Activated naive CD4-positive, alpha-beta T cell treated with anti-CD3 and anti-CD28 coated beads, Interleukin-2, amount 50 U/mL, for 24 hours (primary cell): ENCODE measurements around the gene IGSF21.

ENCODE experiments used
- H3K27ac Mint-ChIP-seq: one replicate; pipeline ENCODE4 v1.8.0; 2021; ENCODE audit warnings: mild to moderate bottlenecking, mixed read lengths
- H3K27me3 Mint-ChIP-seq: one replicate; pipeline ENCODE4 v1.8.0; 2021; ENCODE audit warnings: mixed read lengths
- H3K36me3 Mint-ChIP-seq: one replicate; pipeline ENCODE4 v1.8.0; 2021; ENCODE audit warnings: mixed read lengths
- H3K4me1 Mint-ChIP-seq: one replicate; pipeline ENCODE4 v1.8.0; 2021; ENCODE audit warnings: mixed read lengths
- H3K4me3 Mint-ChIP-seq: one replicate; pipeline ENCODE4 v1.8.0; 2021; ENCODE audit warnings: mild to moderate bottlenecking, mixed read lengths
- H3K9me3 Mint-ChIP-seq: one replicate; pipeline ENCODE4 v1.8.0; 2021; ENCODE audit warnings: mixed read lengths

Gene IGSF21

DNA sequence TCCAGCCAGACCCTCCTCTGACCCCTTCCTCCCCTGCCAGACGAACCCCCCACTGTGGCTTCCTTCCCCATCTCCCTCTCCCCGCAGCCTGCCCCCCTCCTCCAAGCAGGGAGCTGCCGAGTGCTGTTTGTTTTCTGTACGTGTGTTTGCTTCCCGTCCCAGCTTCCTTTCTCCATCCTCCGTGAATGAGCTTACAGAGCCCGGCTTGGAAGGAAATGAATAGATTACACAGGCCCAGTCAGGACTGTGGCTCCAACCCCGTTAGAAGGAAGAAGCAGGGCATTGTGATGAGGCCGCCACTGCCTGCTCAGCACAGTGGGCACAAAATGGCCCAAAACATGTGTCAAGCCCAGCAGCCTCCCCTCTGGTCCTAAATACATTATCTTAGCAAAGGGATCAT lies 123.2 kb downstream of the IGSF21 start:
- H3K9me3 Mint-ChIP-seq: peaks cover 8% of the 10 kb centered on the region
- H3K36me3 Mint-ChIP-seq: peaks cover 2% of the 10 kb centered on the region
- H3K4me1 Mint-ChIP-seq: no peaks in the 10 kb centered on the region
- H3K4me3 Mint-ChIP-seq: no peak overlapping the region
- H3K27ac Mint-ChIP-seq: no peak overlapping the region
- H3K27me3 Mint-ChIP-seq: peaks cover 10% of the 10 kb centered on the region

- H3K4me3 Mint-ChIP-seq: no peak overlapping the region
- H3K4me1 Mint-ChIP-seq: no peaks in the 10 kb centered on the region
- H3K27me3 Mint-ChIP-seq: peaks cover 9% of the 10 kb centered on the region
These were observed 124.5 kb downstream of the IGSF21 start for GRCh38 chr1:18232052-18232451.

GRCh38 chr1:18233176-18233864 lies 125.7 kb downstream of the IGSF21 start:
- peaks cover 8% of the 10 kb centered on the region for H3K9me3 Mint-ChIP-seq
- peaks cover 2% of the 10 kb centered on the region for H3K36me3 Mint-ChIP-seq
- no peak overlapping the region for H3K4me3 Mint-ChIP-seq
- peaks cover 15% of the 10 kb centered on the region for H3K27me3 Mint-ChIP-seq
- no peaks in the 10 kb centered on the region for H3K4me1 Mint-ChIP-seq
- H3K27ac Mint-ChIP-seq: no peak overlapping the region

More at GRCh38 chr1:18232052-18232451, 124.5 kb downstream of the IGSF21 start:
- H3K9me3 Mint-ChIP-seq: peaks cover 8% of the 10 kb centered on the region
- peaks cover 2% of the 10 kb centered on the region for H3K36me3 Mint-ChIP-seq
- no peak overlapping the region for H3K27ac Mint-ChIP-seq

- Mint-ChIP-seq H3K9me3 (peaks cover 8% of the 10 kb centered on the region), H3K4me3 (no peak overlapping the region), H3K4me1 (no peaks in the 10 kb centered on the region), H3K27ac (no peak overlapping the region), H3K36me3 (peaks cover 2% of the 10 kb centered on the region), H3K27me3 (peaks cover 12% of the 10 kb centered on the region)
These were observed 127.2 kb downstream of the IGSF21 start for GRCh38 chr1:18234790-18235242.

- peaks cover 9% of the 10 kb centered on the region for H3K27me3 Mint-ChIP-seq
- no peaks in the 10 kb centered on the region for H3K36me3 Mint-ChIP-seq
- peaks cover 8% of the 10 kb centered on the region for H3K9me3 Mint-ChIP-seq
- no peak overlapping the region for H3K4me3 Mint-ChIP-seq
- H3K27ac Mint-ChIP-seq: no peak overlapping the region
- no peaks in the 10 kb centered on the region for H3K4me1 Mint-ChIP-seq
These were observed 129.8 kb downstream of the IGSF21 start for GRCh38 chr1:18237371-18237770.

- no peak overlapping the region for H3K4me3 Mint-ChIP-seq
- H3K9me3 Mint-ChIP-seq: peaks cover 8% of the 10 kb centered on the region
- no peaks in the 10 kb centered on the region for H3K4me1 Mint-ChIP-seq
- no peaks in the 10 kb centered on the region for H3K36me3 Mint-ChIP-seq
- no peak overlapping the region for H3K27ac Mint-ChIP-seq
- peaks cover 9% of the 10 kb centered on the region for H3K27me3 Mint-ChIP-seq
These were observed 130.6 kb downstream of the IGSF21 start for GRCh38 chr1:18238190-18238589.

- Mint-ChIP-seq H3K27me3 (peaks cover 12% of the 10 kb centered on the region), H3K9me3 (peaks cover 8% of the 10 kb centered on the region), H3K36me3 (no peaks in the 10 kb centered on the region), H3K4me1 (no peaks in the 10 kb centered on the region), H3K4me3 (no peak overlapping the region), H3K27ac (no peak overlapping the region)
These were observed 132.1 kb downstream of the IGSF21 start for GRCh38 chr1:18239671-18240070.

DNA sequence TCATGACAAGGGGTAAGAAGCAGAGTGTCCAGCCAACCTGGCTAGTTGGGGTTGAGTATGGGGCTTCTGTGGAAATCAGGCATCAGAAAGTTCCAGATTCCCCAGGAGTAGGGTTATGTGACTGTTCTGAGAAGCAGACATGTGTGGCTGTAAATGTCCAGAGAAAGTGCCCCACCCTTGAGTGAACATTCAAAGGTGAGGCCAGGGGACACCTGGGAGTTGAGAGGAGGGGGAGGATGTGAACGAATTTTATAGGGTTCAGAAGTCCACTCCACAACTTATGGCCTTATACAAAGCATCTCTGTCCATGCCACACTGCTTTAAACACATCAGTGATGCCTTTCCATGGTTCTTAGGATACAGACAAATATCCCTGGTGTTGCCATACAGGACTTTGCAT lies 133.3 kb downstream of the IGSF21 start:
- Mint-ChIP-seq H3K36me3 (no peaks in the 10 kb centered on the region), H3K27me3 (peaks cover 12% of the 10 kb centered on the region), H3K27ac (no peak overlapping the region), H3K9me3 (no peaks in the 10 kb centered on the region), H3K4me1 (no peaks in the 10 kb centered on the region), H3K4me3 (no peak overlapping the region)

DNA sequence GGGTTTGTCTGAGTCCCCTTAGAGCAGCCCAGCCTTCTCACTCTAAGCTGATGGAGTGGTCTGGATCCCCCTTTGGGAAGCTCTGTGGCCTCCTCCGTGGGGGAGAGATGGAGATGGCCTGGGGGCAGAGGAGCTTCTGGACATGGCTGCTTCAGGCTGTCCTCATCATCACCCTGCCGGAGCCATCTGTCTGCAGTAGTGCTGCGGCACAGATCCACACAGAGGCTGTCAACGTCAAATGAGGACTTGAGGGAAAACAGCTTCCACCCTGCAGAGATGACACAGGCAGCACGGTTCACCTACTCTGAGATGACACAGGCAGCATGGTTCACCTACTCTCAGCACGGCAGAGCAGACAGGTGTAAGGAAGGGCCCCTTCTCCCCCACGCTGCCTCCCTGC lies 134.3 kb downstream of the IGSF21 start:
- Mint-ChIP-seq H3K36me3 (no peaks in the 10 kb centered on the region), H3K27me3 (peaks cover 12% of the 10 kb centered on the region), H3K27ac (no peak overlapping the region), H3K4me3 (no peak overlapping the region), H3K4me1 (no peaks in the 10 kb centered on the region), H3K9me3 (no peaks in the 10 kb centered on the region)

DNA sequence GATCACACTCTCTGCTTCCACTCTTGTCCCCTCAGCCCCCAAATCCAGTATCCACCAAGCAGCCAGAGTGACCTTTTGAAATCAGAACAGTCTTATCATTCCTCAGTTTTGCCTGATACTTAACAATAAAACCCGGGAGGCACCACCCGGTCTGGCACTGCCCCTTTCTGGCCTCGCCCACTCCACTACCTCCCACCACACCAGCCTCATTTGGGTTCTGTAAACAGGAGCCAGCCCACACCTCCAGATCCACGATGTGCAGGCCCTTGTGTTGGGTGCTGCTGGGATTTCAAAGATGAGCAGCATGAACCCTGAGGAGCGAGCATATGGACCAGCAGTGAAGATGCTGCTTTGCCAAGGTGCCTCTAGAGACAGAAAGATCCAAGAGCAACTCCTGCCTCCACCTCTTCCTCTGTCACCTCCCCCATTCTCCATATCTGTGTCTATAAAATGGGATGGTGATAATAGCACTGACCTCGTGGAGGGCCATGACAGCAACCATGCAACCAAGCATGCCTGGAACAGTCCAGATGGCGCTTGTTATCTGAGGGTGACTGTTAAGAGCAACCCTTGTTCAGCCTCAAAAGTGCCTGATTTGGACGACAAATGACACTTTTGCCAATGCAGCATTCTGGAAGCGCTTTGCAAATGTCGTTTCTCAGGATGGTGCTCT lies 136.0 kb downstream of the IGSF21 start:
- Mint-ChIP-seq H3K27ac (no peak overlapping the region), H3K27me3 (peaks cover 5% of the 10 kb centered on the region), H3K9me3 (no peaks in the 10 kb centered on the region), H3K4me3 (no peak overlapping the region), H3K4me1 (no peaks in the 10 kb centered on the region), H3K36me3 (no peaks in the 10 kb centered on the region)

- Mint-ChIP-seq H3K4me1 (no peaks in the 10 kb centered on the region), H3K27ac (no peak overlapping the region), H3K36me3 (no peaks in the 10 kb centered on the region), H3K4me3 (no peak overlapping the region), H3K9me3 (no peaks in the 10 kb centered on the region), H3K27me3 (peaks cover 3% of the 10 kb centered on the region)
These were observed 137.2 kb downstream of the IGSF21 start for GRCh38 chr1:18244762-18245161.

- Mint-ChIP-seq H3K36me3 (no peaks in the 10 kb centered on the region), H3K27me3 (peaks cover 2% of the 10 kb centered on the region)
These were observed 138.0 kb downstream of the IGSF21 start for GRCh38 chr1:18245647-18246046.

GRCh38 chr1:18246543-18246942 lies 138.9 kb downstream of the IGSF21 start:
- Mint-ChIP-seq H3K4me3 (no peak overlapping the region), H3K36me3 (no peaks in the 10 kb centered on the region), H3K27me3 (peaks cover 2% of the 10 kb centered on the region), H3K4me1 (no peaks in the 10 kb centered on the region), H3K9me3 (peaks cover 7% of the 10 kb centered on the region), H3K27ac (no peak overlapping the region)

More at GRCh38 chr1:18245647-18246046, 138.0 kb downstream of the IGSF21 start:
- Mint-ChIP-seq H3K9me3 (peaks cover 3% of the 10 kb centered on the region), H3K27ac (no peak overlapping the region), H3K4me1 (no peaks in the 10 kb centered on the region), H3K4me3 (no peak overlapping the region)

GRCh38 chr1:18247151-18247550 lies 139.6 kb downstream of the IGSF21 start:
- peaks cover 2% of the 10 kb centered on the region for H3K27me3 Mint-ChIP-seq
- no peaks in the 10 kb centered on the region for H3K4me1 Mint-ChIP-seq
- peaks cover 7% of the 10 kb centered on the region for H3K9me3 Mint-ChIP-seq
- H3K36me3 Mint-ChIP-seq: no peaks in the 10 kb centered on the region
- no peak overlapping the region for H3K4me3 Mint-ChIP-seq
- no peak overlapping the region for H3K27ac Mint-ChIP-seq

GRCh38 chr1:18249631-18250030 lies 142.0 kb downstream of the IGSF21 start:
- no peaks in the 10 kb centered on the region for H3K36me3 Mint-ChIP-seq
- H3K9me3 Mint-ChIP-seq: peaks cover 7% of the 10 kb centered on the region
- H3K27me3 Mint-ChIP-seq: no peaks in the 10 kb centered on the region
- no peak overlapping the region for H3K27ac Mint-ChIP-seq
- H3K4me1 Mint-ChIP-seq: no peaks in the 10 kb centered on the region
- H3K4me3 Mint-ChIP-seq: no peak overlapping the region

GRCh38 chr1:18253093-18253492 lies 145.5 kb downstream of the IGSF21 start:
- no peak overlapping the region for H3K4me3 Mint-ChIP-seq
- no peaks in the 10 kb centered on the region for H3K4me1 Mint-ChIP-seq
- H3K9me3 Mint-ChIP-seq: peaks cover 7% of the 10 kb centered on the region
- peaks cover 4% of the 10 kb centered on the region for H3K27me3 Mint-ChIP-seq
- no peaks in the 10 kb centered on the region for H3K36me3 Mint-ChIP-seq
- no peak overlapping the region for H3K27ac Mint-ChIP-seq
